Measurements from ENCODE around the gene BHLHE41. TPM values are rescaled to one million over a fixed set of nuclear protein-coding genes. Genes with fewer than 3 reads are reported as not detected.

The BHLHE41 gene
- total RNA-seq, 5 donors from 2014 or later (not counting 1 experiment from before 2014, with no cell fraction given), result 0.46 to 1.7 (median 1.3) TPM; not detected in 2

GRCh38 chr12:26077915-26078702, 46.7 kb downstream of the BHLHE41 start:
- H3K4me1 Mint-ChIP-seq, result no peaks in the 10 kb centered on the region
- POLR2A ChIA-PET, result no interaction called here
- H3K9me3 Mint-ChIP-seq, result peaks cover 0 to 7% (median 6%) of the 10 kb centered on the region in 3 donors
- no peak overlapping the region for H3K27ac Mint-ChIP-seq
- no peaks in the 10 kb centered on the region for H3K4me1 ChIP-seq (ENCODE audit: control insufficient read depth in 1 of 2, extremely low read depth in 1 of 2, insufficient read depth in 2 of 2, low read length in 2 of 2)
- H3K4me3 ChIP-seq (ENCODE audit: control insufficient read depth in 1 of 2, extremely low read depth in 1 of 2, low read length in 1 of 2), result no peak overlapping the region
- no peaks in the 10 kb centered on the region for H3K36me3 Mint-ChIP-seq
- no peaks in the 10 kb centered on the region for H3K9me3 ChIP-seq
- H3K27me3 Mint-ChIP-seq, result peaks cover 0 to 3% of the 10 kb centered on the region in 2 donors
- CTCF ChIA-PET, result no interaction called here
- ATAC-seq (replicated peaks in 1 of 4) (no peak), DNase-seq (no peak)
- no peak overlapping the region for H3K27ac ChIP-seq (ENCODE audit: low read length)
- 80% methylated on average over 1 of the region's 2 CpGs for WGBS (ENCODE audit: insufficient coverage)
- no peak overlapping the region for H3K4me3 Mint-ChIP-seq
- no peaks in the 10 kb centered on the region for H3K36me3 ChIP-seq (ENCODE audit: control insufficient read depth in 2 of 2, extremely low read depth in 1 of 2, insufficient read depth in 1 of 2, low read length in 1 of 2)
- H3K27me3 ChIP-seq (replicated peaks in 1 of 2; ENCODE audit: control insufficient read depth in 2 of 2, extremely low read depth in 1 of 2, insufficient read depth in 2 of 2, low read length in 1 of 2), result no peaks in the 10 kb centered on the region

Other genes starting within 250 kb of the BHLHE41 start
- under 1 TPM in 4 of 5 donors, not detected in 1; 0.50 to 0.98 (median 0.73) TPM for gene RASSF8, start 166.4 kb downstream of the BHLHE41 start, total RNA-seq
- gene SSPN, start 70.5 kb upstream of the BHLHE41 start, total RNA-seq, result under 1 TPM; 0.06 to 0.33 (median 0.15) TPM

Data from T-cell (primary cell).